Activated naive CD4-positive, alpha-beta T cell treated with anti-CD3 and anti-CD28 coated beads, Interleukin-2, amount 50 U/mL, for 72 hours (primary cell): ENCODE measurements around the gene NLGN4Y. TPM values are rescaled to one million over a fixed set of nuclear protein-coding genes. Genes with fewer than 3 reads are reported as not detected.
"Not testable (repeated sequence)": the region's sequence is repeated elsewhere in the genome, so short reads cannot be mapped to it uniquely, and the experiment has no call there.

ENCODE experiments used
- ATAC-seq, 2 donors: fragments of 150-1000 bp; cut with Tn5 transposase; 2 replicates each; pipeline ENCODE4 v1.10.0; 2021; ENCODE audit warnings: mild to moderate bottlenecking in 2 of 2, moderate library complexity in 2 of 2
- DNase-seq, 2 donors: peaks; one replicate each; pipeline ENCODE4 v3.0.0; 2021 to 2022; ENCODE audit warnings: low spot score in 2 of 2
- H3K27ac Mint-ChIP-seq, 2 donors: one replicate each; pipeline ENCODE4 v1.8.0; 2022; ENCODE audit warnings: mild to moderate bottlenecking in 2 of 2, mixed read lengths in 2 of 2
- H3K36me3 Mint-ChIP-seq, 2 donors: one replicate each; pipeline ENCODE4 v1.8.0; 2022; ENCODE audit warnings: mixed read lengths in 2 of 2
- H3K9me3 Mint-ChIP-seq, 2 donors: one replicate each; pipeline ENCODE4 v1.8.0; 2022; ENCODE audit warnings: mixed read lengths in 2 of 2
- total RNA-seq, 2 donors: library from RNA; stranded (reverse); gene quantifications; one replicate each; pipeline ENCODE4 v1.2.3, GENCODE V29; 2022

The NLGN4Y gene
- total RNA-seq, 2 donors from 2014 or later: 0.39 to 0.48 TPM

DNA sequence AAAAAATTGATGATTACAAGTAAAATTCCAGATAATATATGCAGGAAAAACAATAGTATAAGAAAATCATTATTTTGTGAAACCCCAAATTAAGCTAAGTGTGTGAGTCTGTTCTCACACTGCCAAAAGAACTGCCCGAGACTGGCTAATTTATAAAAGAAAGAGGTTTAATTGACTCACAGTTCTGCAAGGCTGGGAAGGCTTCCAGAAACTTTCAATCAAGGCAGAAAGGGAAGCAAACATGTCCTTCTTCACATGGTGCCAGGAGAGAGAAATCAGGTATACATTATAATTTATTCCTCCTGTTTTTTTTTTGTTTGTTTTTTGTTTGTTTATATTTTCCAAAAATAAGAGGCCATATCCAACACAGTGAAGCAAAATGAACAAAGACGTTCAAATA is 276.8 kb downstream of the NLGN4Y start:
- Mint-ChIP-seq H3K27ac (no peak overlapping the region), H3K36me3 (no peaks in the 10 kb centered on the region)

DNA sequence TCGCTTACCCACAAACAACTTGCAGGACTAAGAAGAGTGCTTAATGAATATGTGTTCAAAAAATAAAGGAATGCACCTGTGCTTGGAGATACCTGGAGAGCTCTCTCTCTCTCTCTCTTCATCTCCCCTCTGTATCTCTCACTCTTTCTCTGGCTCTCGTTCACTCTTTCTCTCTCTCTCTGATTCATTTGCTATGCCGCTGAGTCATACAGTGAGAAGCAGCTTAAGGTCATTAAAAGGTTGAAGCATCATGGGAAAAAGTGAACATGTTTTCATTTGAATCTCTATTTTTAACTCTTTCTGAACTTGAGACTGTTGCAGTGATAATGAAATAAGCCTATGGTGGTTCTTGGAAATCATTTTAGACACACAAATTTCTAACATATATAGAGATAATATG is 277.8 kb downstream of the NLGN4Y start:
- Mint-ChIP-seq H3K36me3 (no peaks in the 10 kb centered on the region), H3K27ac (no peak overlapping the region), H3K9me3 (no peaks in the 10 kb centered on the region)
- DNase-seq: no peak
- ATAC-seq: no peak

More for the DNA sequence above, 276.8 kb downstream of the NLGN4Y start:
- no peak for ATAC-seq
- no peaks in the 10 kb centered on the region for H3K9me3 Mint-ChIP-seq
- DNase-seq: no peak

DNA sequence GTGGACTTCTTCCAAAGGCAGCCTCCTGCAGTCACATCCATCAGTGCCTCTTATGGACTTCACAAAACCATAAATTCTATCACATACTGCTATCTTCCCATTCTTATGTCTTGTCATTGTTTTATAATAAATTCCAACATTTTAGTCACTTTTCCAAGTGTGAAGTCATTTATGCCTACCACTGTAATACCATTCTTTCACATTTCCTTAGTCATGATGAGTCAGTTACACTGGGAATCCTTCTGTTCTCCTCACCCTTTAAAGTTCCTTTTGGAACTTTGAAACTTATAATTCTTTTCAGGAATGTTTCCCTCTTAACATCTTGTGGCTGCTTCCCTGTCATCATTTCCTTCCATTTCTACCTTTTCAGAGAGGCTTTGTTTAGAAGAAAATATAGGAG is 279.7 kb downstream of the NLGN4Y start:
- Mint-ChIP-seq H3K27ac (no peak overlapping the region), H3K36me3 (no peaks in the 10 kb centered on the region), H3K9me3 (no peaks in the 10 kb centered on the region)
- no peak for DNase-seq
- ATAC-seq: no peak

DNA sequence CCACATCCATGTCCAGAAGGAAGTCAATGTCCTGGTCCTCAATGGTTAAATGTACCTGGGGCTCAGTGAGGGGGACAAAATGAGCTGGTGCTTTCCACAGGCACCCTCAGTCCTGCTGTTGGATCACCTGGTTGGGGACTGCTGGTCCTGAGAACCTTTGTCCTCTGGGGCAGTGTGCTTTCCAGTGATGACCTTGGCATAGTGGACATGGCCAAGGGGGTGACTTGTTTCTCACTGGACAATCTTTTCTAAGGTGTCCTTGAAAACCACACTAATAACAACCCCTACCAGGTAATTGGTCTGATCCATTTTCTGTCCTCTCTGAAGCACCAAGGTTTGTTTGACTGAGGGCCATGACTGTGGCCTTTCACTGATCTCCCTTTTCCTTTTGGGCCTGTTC is 294.1 kb downstream of the NLGN4Y start:
- Mint-ChIP-seq H3K9me3 (no peaks in the 10 kb centered on the region), H3K36me3 (no peaks in the 10 kb centered on the region), H3K27ac (no peak overlapping the region)
- ATAC-seq (no peak), DNase-seq (no peak)

DNA sequence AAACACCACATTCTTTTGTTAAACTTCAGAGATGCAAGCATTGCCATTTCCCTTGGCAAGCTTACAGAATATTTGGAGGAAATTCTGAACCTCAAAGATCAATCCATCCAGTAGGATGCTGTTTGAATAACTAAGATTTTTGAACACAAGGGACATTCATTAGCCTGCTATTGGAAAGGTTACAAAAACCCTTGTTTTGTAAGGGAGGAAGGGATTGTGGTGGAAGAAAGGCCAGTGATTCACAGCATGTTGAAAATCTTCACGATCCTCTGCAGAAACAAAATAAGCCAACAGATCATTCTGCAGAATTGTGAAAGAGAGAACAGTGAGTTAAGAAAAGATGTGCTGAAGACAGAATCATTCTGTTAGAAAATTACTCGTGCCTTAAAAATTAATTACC is 297.9 kb downstream of the NLGN4Y start:
- ATAC-seq (no peak), DNase-seq (no peak)
- Mint-ChIP-seq H3K9me3 (no peaks in the 10 kb centered on the region), H3K27ac (no peak overlapping the region), H3K36me3 (no peaks in the 10 kb centered on the region)

DNA sequence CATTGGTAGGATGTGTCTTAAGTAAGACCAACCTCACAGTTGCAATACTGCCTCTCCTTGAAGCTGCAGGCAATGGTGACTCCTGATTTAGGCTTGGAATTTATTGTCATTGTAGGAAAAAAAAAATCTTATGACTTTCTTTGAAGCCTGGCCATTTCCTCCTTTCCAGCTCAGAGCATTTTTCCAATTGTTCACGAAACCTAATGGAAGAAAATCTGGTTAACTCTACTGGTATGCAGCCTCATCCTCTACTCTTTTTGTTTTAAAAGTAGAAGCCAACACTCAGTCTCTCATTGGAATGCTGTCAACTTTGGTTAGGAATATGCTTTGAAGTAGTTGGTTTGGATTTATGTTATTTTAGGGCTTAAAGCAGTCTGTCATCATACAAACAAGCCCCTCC is 298.6 kb downstream of the NLGN4Y start:
- ATAC-seq (no peak), DNase-seq (no peak)
- H3K27ac Mint-ChIP-seq: no peak overlapping the region
- H3K36me3 Mint-ChIP-seq: no peaks in the 10 kb centered on the region
- no peaks in the 10 kb centered on the region for H3K9me3 Mint-ChIP-seq

DNA sequence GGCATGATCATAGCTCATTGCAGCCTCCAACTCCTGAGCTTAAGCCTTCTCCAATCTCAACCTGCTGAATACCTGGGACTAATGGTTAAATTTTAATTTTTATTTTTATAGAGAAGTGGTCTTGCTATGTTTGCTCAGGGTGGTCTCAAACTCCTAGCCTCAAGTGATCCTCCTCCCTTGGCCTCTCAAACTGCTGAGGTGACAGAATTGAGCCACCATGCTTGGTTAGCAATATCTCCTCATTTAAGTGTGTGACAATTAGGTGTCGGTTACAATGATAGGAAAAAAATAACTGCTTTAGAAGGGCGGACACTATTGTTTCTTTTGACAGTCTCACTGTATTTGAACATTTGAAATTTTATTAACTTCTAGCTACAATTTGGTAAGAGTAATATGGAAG is 300.3 kb downstream of the NLGN4Y start:
- no peaks in the 10 kb centered on the region for H3K36me3 Mint-ChIP-seq
- DNase-seq (no peak), ATAC-seq (no peak)
- no peak overlapping the region for H3K27ac Mint-ChIP-seq
- no peaks in the 10 kb centered on the region for H3K9me3 Mint-ChIP-seq

DNA sequence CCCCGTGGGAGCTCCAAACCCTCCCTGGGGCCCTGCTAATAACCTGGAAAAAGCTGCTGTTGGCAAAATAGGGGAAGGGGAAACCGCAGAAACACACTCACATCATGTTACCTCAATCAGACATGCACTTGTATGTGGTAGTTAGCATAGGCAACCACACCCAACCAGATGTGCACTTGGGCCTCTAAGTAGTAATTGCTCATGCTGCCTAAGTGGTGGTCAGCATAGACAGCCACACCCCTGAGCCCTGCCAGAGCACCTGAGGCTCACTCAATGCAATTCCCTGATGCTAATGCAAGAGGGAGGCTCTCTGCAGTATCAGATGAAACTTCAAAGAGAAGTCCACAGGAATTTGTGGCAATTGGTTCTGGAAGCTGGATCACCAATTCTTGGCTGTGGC is 301.4 kb downstream of the NLGN4Y start:
- no peak overlapping the region for H3K27ac Mint-ChIP-seq
- H3K9me3 Mint-ChIP-seq: no peaks in the 10 kb centered on the region
- ATAC-seq: no peak
- no peaks in the 10 kb centered on the region for H3K36me3 Mint-ChIP-seq
- no peak for DNase-seq

DNA sequence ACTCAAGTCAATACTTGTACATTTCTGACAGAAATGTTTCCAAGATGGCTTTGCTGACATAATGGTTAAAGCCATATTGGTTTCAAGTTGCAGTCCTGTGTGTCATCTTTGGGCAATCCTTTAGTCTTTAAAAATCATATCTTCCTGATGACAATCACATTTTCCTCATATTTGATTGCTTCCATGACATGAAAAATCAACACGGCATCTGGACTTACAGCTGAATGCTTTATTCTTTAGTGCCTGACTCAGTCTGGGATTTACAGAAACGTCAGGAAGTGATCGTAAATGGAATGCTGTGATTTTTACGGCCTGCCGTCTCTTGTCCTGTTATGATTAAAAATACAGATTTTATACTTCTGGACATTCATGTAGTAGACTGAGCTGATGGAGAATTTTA is 304.2 kb downstream of the NLGN4Y start:
- ATAC-seq (no peak), DNase-seq (no peak)
- Mint-ChIP-seq H3K27ac (no peak overlapping the region), H3K9me3 (no peaks in the 10 kb centered on the region), H3K36me3 (no peaks in the 10 kb centered on the region)

DNA sequence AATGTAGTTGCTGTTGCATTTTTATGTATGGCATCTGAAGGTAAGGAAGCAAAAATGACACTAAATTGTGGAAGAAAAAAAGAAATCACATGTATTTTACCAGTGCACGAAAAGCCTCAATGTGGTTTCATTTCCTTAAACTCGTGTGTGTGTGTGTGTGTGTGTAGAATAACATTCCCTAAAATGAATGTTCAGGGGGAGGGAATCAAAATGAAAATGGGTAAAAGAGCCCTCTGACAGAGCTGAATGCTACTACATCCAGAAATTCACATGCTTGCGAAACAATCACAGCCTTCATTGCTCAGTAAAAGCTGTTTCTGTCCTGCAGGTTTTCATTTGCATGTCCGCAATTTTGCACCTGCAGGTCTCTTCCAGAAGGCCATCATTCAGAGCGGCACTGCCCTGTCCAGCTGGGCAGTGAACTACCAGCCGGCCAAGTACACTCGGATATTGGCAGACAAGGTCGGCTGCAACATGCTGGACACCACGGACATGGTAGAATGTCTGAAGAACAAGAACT is 305.1 kb downstream of the NLGN4Y start:
- ATAC-seq (no peak), DNase-seq (no peak)
- Mint-ChIP-seq H3K9me3 (no peaks in the 10 kb centered on the region), H3K36me3 (no peaks in the 10 kb centered on the region), H3K27ac (no peak overlapping the region)

DNA sequence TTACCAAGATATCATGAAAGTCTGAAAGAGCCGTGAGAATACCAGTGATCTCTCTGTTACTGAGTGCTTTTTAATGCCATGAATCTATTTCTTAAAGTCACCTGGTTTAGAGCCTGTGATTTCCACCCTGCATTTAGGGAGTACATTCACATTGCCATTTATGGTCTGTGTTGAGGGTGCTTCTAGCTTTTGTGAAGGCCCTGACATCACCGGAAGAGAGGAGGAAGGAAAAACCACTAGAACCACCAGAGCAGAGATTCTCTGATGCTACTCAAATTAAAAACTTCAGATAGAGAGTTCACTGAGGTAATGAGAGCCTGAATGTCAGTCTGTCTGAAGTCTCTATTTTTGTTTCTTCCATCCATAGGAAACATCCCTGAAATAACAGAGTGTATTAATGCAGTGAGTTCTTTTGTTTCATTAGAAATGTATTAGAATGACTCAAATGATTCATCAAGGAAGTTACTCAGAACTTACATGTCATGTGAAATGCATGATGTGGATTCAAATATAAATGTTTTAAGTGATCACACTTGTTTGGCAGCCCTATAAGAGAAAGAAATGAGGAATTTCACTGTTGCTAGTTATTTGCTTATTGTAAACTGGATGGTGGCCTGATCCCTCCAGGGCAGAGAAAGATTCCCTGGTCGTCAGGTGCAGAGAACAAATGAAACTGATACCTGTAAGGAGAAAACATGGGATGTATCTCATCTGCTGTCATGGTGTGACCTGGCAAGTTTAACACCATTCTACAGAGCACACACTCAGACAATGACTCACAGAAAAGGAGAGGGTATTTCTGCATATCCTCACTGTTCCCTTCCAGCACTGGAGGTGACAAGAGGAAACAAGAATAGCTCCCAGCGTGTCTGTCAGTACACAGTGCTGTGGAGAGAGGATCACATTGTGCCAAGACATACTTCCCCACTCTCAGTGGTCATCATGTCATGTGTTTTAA is 310.1 kb downstream of the NLGN4Y start:
- no peak for ATAC-seq
- DNase-seq: no peak
- H3K27ac Mint-ChIP-seq: no peak overlapping the region
- H3K36me3 Mint-ChIP-seq: no peaks in the 10 kb centered on the region
- no peaks in the 10 kb centered on the region for H3K9me3 Mint-ChIP-seq

DNA sequence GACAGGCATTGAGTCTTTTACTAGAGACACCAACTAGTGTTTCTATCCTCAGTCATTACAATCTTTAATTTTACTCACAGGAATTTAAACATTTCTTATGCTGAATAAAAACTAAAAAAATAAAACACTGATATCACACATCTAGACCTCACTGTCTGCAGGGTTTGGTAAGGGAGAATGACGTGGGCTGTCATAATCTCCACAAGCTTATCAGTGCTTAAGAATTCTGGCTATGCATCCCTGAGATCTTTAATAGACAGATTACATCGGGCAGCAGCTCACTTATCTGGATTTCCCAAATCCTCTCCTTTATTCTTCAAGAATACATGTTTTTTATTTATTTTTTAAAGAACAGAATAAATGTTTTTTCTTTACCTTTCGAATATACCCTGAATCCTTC is 313.1 kb downstream of the NLGN4Y start:
- Mint-ChIP-seq H3K36me3 (no peaks in the 10 kb centered on the region), H3K9me3 (no peaks in the 10 kb centered on the region), H3K27ac (no peak overlapping the region)
- DNase-seq: no peak
- no peak for ATAC-seq

DNA sequence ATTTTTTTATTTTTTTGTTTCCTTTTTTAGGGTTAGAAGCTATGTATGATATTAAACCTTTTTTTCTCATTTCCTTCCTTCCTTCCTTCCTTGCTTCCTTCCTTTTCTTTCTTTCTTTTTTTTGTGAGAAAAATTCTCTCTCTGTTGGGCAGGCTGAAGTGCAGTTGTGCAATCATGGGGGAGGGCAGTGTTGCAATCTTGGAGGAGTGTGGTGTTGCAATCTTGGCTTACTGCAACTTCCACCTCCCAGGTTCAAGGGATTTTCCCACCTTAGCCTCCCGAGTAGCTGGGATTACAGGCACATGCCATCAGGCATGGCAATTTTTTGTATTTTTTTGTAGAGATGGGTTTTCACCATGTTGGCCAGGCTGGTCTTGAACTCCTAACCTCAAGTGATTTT is 326.4 kb downstream of the NLGN4Y start:
- DNase-seq (no peak), ATAC-seq (no peak)
- no peak overlapping the region for H3K27ac Mint-ChIP-seq
- H3K36me3 Mint-ChIP-seq: no peaks in the 10 kb centered on the region
- peaks cover 0 to 4% of the 10 kb centered on the region in 2 donors for H3K9me3 Mint-ChIP-seq

DNA sequence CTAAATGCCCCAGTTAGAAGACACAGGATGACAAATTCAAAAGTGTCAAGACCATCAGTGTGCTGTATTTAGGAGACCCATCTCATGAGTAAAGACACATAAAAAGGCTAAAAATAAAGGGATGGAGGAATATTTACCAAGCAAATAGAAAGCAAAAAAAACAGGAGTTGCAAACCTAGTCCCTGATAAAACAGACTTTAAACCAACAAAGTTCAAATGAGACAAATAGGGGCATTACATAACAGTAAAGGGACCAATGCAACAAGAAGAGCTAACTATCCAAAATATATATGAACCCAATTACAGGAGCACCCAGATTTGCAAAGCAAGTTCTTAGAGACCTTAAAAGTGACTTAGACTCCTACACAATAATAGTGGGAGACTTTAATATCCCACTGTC is 336.1 kb downstream of the NLGN4Y start:
- DNase-seq: no peak
- Mint-ChIP-seq H3K27ac (no peak overlapping the region), H3K36me3 (no peaks in the 10 kb centered on the region), H3K9me3 (peaks cover 6 to 8% of the 10 kb centered on the region in 2 donors)
- ATAC-seq: no peak

DNA sequence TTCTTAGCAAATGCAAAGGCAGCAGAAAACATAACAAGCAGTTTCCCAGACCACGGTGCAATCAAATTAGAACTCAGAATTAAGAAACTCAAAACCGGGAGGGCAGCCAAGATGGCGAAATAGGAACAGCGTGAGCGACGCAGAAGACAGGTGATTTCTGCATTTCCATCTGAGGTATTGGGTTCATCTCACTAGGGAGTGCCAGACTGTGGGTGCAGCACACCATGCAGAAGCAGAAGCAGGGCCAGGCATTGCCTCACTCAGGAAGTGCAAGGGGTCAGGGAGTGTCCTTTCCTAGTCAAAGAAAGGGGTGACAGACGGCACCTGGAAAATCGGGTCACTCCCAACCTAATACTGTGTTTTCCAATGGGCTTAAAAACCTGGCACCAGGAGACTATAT is 336.7 kb downstream of the NLGN4Y start:
- not testable (repeated sequence) for DNase-seq, H3K36me3 Mint-ChIP-seq, ATAC-seq, H3K27ac Mint-ChIP-seq, H3K9me3 Mint-ChIP-seq

DNA sequence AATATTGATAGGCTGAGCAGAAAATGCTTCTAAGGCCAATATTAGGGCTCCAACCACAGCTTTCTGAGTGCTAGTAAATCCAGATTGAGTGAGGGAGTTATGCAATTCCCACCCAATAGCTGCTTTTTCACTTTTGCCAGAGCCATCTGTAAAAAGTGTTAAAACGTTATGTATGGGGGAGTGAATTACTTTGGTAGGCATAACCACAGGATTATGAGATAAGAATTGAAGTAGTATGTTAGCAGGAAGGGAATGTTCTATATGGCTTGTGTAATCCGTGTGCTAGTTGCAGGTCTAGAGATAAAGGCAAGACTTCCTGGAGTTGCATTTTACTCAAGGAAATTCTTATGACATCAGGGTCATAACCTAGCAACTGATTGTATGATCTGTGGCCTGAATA is 347.6 kb downstream of the NLGN4Y start:
- Mint-ChIP-seq H3K27ac (no peak overlapping the region), H3K9me3 (peaks cover 3 to 4% of the 10 kb centered on the region in 2 donors), H3K36me3 (no peaks in the 10 kb centered on the region)
- no peak for DNase-seq
- no peak for ATAC-seq
